COR-L47 (cell line): Measurements from ENCODE around the gene IL27RA.

Experiments used
- DNase-seq: peaks from one replicate; lab custom pipeline; 2025; lab: John Stamatoyannopoulos, UW

IL27RA gene

DNA sequence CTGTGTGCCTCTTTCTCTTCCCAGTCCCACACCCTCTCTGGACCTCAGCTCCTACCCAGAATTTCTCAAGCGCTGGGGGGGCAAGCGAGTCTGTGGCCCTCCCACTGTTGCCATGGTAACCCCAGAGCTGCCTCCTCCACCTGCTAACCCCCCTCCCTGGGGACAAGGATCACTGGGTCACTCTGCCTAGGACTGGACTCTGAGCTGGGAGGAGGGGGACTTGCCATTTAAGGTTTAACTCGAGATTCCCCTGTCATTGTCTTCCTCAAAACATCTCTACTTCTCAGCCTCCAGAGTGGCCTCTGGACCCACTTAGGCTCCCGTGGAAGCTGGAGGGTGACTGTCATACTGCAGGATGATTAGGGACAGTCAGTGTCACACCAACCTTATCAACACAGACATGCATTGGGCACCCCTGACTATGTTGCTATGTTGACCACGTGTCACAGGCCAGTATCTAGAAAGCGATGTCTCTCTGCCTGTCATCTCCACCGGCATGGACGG, 28.1 kb downstream of the IL27RA start:
- no peak for DNase-seq

- DNase-seq, result no peak
Measured at GRCh38 chr19:14061081-14061749, 29.7 kb downstream of the IL27RA start.

DNA sequence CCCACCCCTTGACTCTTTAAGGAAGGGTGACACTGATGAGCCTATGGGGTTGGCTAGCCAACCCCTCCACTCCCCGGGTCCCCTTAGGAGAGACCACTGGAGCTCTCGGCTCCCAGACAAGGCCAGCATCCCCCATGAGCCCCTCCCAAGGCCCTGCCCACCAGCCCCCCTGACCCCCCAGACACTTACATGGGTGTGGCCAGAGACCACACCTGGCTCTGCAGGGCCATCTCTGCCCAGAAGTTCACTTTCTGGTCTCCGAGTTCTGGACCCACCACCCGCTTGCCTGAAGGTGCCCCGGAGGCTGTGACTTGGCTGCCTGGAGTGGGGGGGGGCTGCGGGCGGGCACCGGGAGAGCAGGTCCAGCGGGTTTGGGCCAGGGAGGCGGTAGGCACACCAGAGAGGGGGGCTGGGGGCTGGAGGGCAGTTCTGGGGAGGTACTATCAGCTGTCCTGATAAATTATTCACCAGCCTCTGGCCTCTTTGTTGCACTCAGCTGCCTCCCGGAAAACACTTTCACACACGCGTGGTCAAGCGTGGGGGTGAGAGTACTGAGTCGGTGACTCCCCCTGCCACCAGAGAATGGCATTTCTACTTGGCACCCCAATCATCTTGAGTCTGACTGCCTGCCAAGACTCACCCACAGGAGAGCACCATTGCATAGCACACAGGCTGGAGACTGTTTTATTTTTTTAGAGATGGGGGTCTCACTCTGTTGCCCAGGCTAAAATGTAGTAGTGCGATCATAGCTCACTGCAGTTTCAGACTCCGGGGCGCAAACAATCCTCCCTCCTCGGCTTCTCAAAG, 30.4 kb downstream of the IL27RA start, which contains the start of gene PALM3:
TSS of gene PALM3 (minus strand) at position 326 of the 807 bp plus-strand sequence. CDS start at position 230, 96 bp downstream.
- DNase-seq, result no peak

DNA sequence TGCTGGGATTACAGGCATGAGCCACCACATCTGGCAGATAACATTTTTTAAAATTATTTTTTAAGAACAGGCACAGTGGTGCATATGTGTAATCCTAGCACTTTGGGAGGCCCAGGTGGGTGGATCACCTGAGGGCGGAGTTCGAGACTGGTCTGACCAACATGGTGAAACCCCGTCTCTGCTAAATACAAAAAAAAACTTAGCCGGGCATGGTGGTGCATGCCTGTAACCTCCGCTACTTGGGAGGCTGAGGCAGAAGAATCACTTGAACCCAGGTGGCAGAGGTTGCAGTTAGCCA, 30.9 kb downstream of the IL27RA start:
- DNase-seq, result no peak

GRCh38 chr19:14063105-14063504, 31.5 kb downstream of the IL27RA start:
- no peak for DNase-seq

GRCh38 chr19:14066134-14066533, 34.6 kb downstream of the IL27RA start:
- no peak for DNase-seq

DNA sequence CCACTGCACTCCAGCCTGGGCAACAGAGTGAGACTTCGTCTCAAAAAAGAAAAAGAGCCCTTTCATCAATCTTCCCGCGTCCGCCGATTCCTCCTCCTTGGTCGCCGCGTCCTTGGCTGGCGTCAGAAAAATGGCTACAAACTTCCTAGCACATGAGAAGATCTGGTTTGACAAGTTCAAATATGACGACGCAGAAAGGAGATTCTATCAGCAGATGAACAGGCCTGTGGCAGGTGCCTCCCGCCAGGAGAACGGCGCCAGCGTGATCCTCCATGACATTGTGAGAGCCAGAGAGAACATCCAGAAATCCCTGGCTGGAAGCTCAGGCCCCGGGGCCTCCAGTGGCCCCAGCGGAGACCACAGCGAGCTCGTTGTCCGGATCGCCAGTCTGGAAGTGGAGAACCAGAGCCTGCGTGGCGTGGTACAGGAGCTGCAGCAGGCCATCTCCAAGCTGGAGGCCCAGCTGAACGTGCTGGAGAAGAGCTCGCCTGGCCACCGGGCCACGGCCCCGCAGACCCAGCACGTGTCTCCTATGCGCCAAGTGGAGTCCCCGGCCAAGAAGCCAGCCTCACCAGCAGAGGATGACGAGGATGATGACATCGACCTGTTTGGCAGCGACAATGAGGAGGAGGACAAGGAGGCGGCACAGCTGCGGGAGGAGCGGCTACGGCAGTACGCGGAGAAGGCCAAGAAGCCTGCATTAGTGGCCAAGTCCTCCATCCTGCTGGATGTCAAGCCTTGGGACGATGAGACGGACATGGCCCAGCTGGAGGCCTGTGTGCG, 38.9 kb downstream of the IL27RA start:
- DNase-seq, result no peak

GRCh38 chr19:14072535-14073260, 41.1 kb downstream of the IL27RA start, which contains the start of gene MISP3:
MISP3 (plus strand) TSS chr19:14072786; CDS start chr19:14073310, 524 bp downstream.
- DNase-seq, result peak; percentile 24

DNA sequence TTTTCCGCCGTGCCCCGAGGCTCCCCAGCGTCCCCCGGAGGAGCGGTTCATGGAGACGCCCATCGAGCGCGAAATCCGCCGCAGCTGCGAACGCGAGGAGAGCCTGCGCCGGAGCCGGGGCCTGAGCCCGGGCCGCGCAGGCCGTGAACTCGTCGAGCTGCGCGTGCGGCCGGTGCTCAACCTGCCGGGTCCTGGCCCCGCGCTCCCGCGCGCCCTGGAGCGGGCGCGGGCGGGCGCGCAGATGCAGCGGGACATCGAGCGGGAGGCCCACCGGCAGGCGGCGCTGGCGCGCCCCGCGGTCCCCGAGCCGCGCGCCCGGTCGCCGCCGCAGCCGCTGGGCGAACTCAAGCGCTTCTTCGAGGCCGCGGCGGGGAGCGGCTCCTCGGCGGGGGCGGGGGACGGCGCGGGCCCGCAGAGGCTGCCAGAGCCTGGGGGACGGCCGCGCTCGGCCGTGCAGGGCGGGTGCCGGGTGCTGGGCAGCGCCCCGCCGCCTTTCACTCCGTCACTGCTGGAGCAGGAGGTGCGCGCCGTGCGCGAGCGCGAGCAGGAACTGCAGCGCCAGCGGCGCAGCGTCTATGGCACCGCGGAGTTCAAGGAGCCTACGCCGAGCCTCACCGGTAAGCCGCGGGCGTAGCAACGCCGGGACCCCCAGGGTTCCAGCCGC, 41.8 kb downstream of the IL27RA start:
- peak; percentile 81 for DNase-seq

GRCh38 chr19:14073925-14074838, 42.6 kb downstream of the IL27RA start:
- DNase-seq, result peak; percentile 55

GRCh38 chr19:14078411-14078810, 46.8 kb downstream of the IL27RA start:
- no peak for DNase-seq

DNA sequence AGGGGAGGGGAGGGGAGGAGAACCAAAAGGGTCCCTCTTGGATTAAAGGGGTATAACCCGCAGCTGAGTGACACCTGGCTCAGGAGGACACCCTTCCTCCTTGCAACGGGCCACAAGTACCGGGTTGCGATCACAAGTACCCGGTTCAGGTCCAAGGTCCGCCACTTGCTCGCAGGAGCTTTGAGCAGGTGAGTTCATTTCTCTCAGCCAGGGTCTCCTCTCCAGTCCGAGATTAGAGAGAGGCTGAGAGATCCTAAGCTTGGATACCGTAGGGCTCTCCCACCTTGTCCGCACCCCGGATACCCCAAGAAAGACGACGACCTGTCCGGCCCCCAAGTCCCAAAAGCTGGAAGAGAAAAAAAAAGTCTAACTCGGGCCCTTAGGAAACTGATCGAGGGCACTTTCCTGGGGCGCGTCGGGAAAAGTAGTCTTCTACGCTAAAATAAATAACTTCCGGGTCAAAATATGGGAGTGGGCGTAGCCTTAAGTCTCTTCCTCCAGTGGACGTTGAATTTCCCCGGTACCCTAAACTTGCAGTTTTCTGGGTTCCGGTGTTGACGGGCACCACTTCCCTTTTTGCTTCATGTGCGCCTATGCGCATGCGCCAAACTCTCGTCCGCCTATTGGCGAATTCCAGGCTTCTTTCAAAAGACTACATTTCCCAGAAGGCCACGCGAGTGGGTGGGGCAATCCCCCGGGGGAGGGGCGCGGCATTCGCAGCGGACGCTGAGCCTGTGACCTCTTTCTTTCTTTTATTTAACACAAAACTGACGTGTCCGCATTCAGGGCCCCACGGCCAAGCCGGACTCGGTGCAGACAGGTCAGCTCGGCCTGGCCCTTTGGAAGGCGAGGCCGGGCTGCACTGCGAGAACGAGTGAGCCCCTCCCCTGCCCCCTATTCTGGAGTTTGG, 49.6 kb downstream of the IL27RA start:
- peak; percentile 99 for DNase-seq

- no peak for DNase-seq
Measured at GRCh38 chr19:14081797-14082674, 50.5 kb downstream of the IL27RA start.

DNA sequence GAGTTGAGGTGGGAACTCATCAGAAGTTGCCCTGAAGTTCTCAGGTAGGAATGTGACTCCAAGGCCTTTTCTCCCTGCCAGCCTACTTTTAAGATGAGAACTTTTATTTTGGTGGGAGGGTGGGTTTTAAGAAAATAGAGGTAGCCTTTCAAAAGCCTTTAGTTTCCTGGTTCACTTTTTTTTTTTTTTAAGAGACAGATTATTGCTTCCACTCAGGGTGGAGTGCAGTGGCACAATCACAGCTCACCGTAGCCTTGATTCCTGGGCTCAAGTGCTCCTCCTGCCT, 51.1 kb downstream of the IL27RA start:
- no peak for DNase-seq

DNA sequence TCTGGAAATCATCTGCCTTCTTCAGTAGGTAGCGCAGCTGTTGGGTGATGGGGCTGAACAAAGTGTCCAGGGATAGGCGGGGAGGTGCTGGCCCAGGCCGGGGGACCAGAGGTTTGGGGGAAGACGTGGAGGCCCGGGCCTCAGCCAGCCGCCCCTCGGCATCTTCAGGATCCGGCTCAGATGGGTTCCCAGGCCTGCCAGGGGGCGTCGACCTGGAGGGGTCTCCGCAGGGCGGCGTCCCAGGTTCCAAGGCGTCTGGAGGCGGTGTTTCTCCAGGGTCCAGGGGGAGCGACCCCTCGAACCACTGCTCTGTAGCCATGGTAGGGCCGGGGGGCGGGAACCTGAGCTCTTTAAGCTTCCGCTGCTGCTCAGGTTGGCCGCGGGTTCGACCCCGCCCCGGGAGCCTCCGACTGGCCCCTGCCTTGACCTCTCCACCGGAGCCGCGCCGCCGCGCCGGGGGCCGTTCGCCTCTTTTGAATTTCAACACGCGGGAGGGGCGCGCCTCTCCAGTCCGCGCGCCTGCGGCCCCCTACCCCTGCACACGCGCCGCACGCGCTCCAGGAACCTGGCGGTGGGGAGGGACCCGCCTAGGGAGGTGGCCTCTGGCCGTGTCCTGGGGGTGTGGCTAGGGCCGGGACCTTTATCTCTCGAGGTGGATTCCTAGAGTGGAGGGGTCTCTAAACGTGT, 53.9 kb downstream of the IL27RA start, which contains the start of gene C19orf67:
TSS of gene C19orf67 (minus strand) at position 475 of the 687 bp plus-strand sequence. CDS start at position 319, 156 bp downstream.
- no peak for DNase-seq

DNA sequence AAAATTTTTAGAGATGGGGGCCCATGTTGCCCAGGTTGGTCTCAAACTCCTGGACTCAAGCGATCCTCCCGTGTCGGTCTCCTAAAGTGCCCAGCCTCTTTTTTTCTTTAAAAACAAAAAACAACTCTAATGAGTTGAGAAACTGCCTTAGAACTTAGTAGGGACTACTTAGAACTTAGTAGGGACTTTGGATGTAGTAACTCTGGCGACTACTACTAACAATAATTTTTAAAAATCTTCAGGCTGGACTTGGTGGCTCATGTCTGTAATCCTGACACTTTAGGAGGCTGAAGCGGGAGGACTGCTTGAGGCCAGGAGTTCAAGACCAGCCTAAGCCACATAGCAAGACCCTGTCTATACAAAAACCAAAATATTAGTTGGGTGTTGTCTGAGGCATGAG, 54.5 kb downstream of the IL27RA start:
- no peak for DNase-seq

- DNase-seq, result no peak
Measured at GRCh38 chr19:14088634-14089411, 57.3 kb downstream of the IL27RA start.
